GM12801 (cell line): ENCODE data around the gene CCT3.

Experiments
- TF ChIP-seq, protein P1 (sequence below): IDR thresholded peaks from one replicate; pipeline ENCODE4 v1.5.1; 2011; ENCODE audit warnings: control low read depth; ENCODE audit not compliant: insufficient read length; ENCODE audit errors: extremely low read depth

CCT3 gene

GRCh38 chr1:156366378-156367166 is 28.5 kb upstream of the CCT3 start:
- TF ChIP-seq, protein P1, sequence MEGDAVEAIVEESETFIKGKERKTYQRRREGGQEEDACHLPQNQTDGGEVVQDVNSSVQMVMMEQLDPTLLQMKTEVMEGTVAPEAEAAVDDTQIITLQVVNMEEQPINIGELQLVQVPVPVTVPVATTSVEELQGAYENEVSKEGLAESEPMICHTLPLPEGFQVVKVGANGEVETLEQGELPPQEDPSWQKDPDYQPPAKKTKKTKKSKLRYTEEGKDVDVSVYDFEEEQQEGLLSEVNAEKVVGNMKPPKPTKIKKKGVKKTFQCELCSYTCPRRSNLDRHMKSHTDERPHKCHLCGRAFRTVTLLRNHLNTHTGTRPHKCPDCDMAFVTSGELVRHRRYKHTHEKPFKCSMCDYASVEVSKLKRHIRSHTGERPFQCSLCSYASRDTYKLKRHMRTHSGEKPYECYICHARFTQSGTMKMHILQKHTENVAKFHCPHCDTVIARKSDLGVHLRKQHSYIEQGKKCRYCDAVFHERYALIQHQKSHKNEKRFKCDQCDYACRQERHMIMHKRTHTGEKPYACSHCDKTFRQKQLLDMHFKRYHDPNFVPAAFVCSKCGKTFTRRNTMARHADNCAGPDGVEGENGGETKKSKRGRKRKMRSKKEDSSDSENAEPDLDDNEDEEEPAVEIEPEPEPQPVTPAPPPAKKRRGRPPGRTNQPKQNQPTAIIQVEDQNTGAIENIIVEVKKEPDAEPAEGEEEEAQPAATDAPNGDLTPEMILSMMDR: no peak

GRCh38 chr1:156365754-156366153 is 27.7 kb upstream of the CCT3 start:
- TF ChIP-seq, protein P1: no peak

GRCh38 chr1:156360534-156360933 is 22.4 kb upstream of the CCT3 start:
- TF ChIP-seq, protein P1: no peak

- TF ChIP-seq, protein P1: no peak
These were observed 21.9 kb upstream of the CCT3 start for GRCh38 chr1:156359973-156360372.

DNA sequence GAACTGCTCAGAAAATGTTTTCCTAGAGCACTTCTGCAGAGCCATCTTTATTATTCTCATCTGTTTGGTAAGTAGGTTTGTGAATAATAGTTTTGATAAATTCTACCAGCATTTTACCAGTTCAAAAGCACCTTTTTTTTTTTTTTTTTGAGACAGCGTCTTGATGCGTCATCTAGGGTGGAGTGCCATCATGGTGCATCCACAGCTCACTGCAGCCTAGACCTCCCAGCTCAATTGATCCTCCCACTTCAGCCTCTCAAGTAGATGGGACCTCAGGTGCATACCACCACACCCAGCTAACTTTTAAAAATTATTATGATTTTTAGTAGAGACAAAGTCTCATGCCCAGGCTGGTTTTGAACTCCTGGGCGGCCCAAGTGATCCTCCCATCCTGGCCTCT is 21.2 kb upstream of the CCT3 start:
- TF ChIP-seq, protein P1: no peak

- TF ChIP-seq, protein P1: no peak
These were observed 20.5 kb upstream of the CCT3 start for GRCh38 chr1:156358641-156359040.

DNA sequence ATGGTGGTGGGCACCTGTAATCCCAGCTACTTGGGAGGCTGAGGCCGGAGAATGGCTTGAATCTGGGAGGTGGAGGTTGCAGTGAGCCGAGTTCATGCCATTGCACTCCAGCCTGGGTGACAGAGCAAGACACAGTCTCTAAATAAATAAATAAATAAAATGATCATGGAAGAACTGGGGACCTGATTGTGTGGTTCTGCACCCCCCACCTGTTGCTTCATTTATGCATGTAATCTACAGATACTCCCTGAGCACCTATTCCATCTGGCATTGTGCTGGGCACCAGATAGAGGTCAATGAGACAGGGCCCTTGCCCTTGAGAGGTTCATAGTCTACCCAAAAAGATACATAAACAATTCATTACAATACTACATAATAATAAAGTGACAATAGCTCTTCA is 19.9 kb upstream of the CCT3 start:
- TF ChIP-seq, protein P1: no peak
